IPS-20b (cell line): ENCODE data around the gene PANX1.

Experiments used
- H3K27ac ChIP-seq: one replicate; pipeline ENCODE4 v1.5.1; 2013; ENCODE audit warnings: low read length
- H3K27me3 ChIP-seq: 2 replicates; pipeline ENCODE4 v1.6.1; 2013; ENCODE audit warnings: mild to moderate bottlenecking, low read length, inconsistent platforms; ENCODE audit not compliant: insufficient read depth
- H3K36me3 ChIP-seq: 2 replicates; pipeline ENCODE4 v1.6.1; 2013; ENCODE audit warnings: low read depth, mild to moderate bottlenecking, inconsistent platforms, low read length, moderate library complexity; ENCODE audit not compliant: insufficient read depth
- H3K4me1 ChIP-seq: 2 replicates; pipeline ENCODE4 v1.6.1; 2013; ENCODE audit warnings: mild to moderate bottlenecking, control low read depth, inconsistent platforms, low read length, moderate library complexity; ENCODE audit not compliant: insufficient read depth
- H3K4me3 ChIP-seq: 2 replicates; pipeline ENCODE4 v1.5.1; 2013; ENCODE audit warnings: mild to moderate bottlenecking, low read length, inconsistent platforms
- H3K9ac ChIP-seq: 2 replicates; pipeline ENCODE4 v1.6.1; 2013; ENCODE audit warnings: low read depth, mild to moderate bottlenecking, inconsistent platforms, low read length, moderate library complexity
- H3K9me3 ChIP-seq: 2 replicates; pipeline ENCODE4 v1.6.1; 2013; ENCODE audit warnings: mild to moderate bottlenecking, low read depth, low read length, inconsistent platforms; ENCODE audit not compliant: insufficient read depth

PANX1 gene, protein sequence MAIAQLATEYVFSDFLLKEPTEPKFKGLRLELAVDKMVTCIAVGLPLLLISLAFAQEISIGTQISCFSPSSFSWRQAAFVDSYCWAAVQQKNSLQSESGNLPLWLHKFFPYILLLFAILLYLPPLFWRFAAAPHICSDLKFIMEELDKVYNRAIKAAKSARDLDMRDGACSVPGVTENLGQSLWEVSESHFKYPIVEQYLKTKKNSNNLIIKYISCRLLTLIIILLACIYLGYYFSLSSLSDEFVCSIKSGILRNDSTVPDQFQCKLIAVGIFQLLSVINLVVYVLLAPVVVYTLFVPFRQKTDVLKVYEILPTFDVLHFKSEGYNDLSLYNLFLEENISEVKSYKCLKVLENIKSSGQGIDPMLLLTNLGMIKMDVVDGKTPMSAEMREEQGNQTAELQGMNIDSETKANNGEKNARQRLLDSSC

DNA sequence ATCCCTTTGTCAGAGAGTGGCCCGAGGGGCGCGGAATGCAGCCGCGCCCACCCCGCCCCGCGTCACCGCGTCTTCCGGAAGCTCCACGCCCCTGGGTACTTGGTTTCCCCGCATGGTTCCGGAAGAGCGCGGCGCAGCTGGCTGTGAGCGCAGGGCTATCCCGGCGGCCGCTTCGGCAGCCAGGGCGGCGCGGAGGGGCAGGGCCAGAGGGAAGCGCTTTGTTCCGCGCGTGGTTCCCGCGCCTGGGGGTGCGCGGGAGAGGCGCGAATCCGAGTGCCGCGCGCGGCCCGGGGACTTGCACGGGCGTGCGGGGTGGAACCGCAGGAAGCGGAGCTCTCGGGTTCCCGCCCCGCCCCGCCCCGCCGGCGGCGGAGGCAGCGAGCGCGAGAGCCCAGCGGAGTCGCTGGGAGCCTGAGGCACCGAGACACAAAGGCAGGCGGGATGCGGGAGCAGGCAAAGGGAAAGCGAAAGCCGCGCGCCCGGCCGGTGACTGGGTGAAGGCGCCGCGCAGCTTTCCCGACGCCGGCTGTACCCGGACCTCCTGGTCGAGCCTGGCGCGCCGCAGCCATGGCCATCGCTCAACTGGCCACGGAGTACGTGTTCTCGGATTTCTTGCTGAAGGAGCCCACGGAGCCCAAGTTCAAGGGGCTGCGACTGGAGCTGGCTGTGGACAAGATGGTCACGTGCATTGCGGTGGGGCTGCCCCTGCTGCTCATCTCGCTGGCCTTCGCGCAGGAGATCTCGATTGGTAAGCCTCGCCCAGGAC lies at the start of gene PANX1:
Gene PANX1, plus strand, starts transcription at position 96 of the 766 bp plus-strand sequence. Its CDS starts 472 bp downstream, at position 568.
- peak within 1 kb of the TSS; percentile 95 for H3K9ac ChIP-seq
- peak within 1 kb of the TSS; percentile 89 for H3K27ac ChIP-seq
- H3K27me3 ChIP-seq, result no peaks in the 10 kb centered on the region
- peaks cover 37% of the 10 kb centered on the region for H3K4me1 ChIP-seq
- peaks cover 4% of the 10 kb centered on the region for H3K9me3 ChIP-seq
- H3K36me3 ChIP-seq, result no peaks in the 10 kb centered on the region
- H3K4me3 ChIP-seq, result peak within 1 kb of the TSS; percentile 98

DNA sequence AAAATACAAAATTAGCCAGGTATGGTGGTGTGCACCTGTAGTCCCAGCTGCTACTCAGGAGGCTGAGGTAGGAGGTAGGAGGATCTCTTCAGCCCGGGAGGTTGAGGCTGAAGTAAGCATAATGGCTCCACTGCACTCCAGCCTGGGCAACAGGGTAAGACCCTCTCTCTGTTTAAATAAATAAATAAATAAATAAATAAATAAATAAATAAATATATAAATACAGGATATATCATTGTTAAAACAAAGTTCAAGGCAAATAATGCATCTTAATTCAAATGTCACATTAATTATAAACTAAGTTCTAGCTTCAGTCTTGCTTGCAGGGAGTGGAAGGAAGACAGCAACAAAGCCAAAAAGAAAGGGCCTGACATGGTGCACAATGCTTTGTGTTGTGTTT lies 44.5 kb upstream of the PANX1 start:
- H3K27ac ChIP-seq, result no peak overlapping the region
- no peaks in the 10 kb centered on the region for H3K27me3 ChIP-seq
- H3K9ac ChIP-seq, result no peak overlapping the region
- H3K4me1 ChIP-seq, result no peaks in the 10 kb centered on the region
- no peak overlapping the region for H3K4me3 ChIP-seq
- H3K36me3 ChIP-seq, result no peaks in the 10 kb centered on the region
- no peaks in the 10 kb centered on the region for H3K9me3 ChIP-seq

GRCh38 chr11:94088906-94089305 lies 39.7 kb upstream of the PANX1 start:
- H3K9me3 ChIP-seq, result no peaks in the 10 kb centered on the region
- H3K9ac ChIP-seq, result no peak overlapping the region
- no peaks in the 10 kb centered on the region for H3K4me1 ChIP-seq
- no peak overlapping the region for H3K4me3 ChIP-seq
- H3K27ac ChIP-seq, result no peak overlapping the region
- H3K27me3 ChIP-seq, result no peaks in the 10 kb centered on the region
- H3K36me3 ChIP-seq, result no peaks in the 10 kb centered on the region

DNA sequence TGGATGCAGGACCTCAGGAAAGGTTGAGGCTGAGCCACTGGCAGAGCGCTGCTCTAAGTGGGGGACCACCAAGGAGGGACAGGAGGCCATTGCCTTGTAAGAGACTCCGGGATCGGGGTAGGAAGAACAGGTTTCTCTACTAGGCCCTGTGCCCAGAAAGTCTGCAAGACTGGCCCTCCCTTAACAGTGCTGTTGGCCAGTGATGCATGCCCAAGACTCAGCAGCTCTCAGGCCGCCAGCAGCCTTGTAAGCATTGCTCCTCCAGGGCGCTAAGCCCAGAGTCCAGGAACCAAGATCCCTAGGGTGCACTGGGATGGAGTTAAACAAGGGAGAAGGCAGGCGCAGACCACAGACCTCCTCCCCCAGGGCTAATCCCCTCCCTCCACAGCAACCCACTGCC lies 39.3 kb upstream of the PANX1 start:
- Histone ChIP-seq H3K9ac (no peak overlapping the region), H3K4me1 (no peaks in the 10 kb centered on the region), H3K36me3 (no peaks in the 10 kb centered on the region), H3K27me3 (no peaks in the 10 kb centered on the region), H3K9me3 (no peaks in the 10 kb centered on the region), H3K27ac (no peak overlapping the region), H3K4me3 (no peak overlapping the region)

DNA sequence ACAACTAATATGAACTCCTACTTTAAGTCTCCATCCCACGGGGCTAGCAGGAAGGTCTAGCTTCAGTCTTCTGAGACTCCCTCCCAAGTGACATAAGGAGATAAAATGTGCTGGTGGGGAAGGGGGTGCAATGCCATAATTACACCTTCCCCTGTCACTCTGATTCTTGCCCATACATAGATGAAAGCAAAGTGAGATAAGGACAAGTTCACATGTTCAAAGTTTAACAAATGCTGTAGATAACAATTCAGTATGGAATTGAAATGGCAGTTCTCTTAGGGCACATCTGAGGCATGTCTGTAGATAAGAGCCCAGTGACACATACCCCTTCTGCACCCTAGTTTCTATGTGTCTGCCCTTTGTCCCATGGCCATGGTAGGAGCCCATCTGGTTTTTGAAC lies 38.2 kb upstream of the PANX1 start:
- H3K27ac ChIP-seq, result no peak overlapping the region
- H3K4me3 ChIP-seq, result no peak overlapping the region
- H3K27me3 ChIP-seq, result no peaks in the 10 kb centered on the region
- no peaks in the 10 kb centered on the region for H3K4me1 ChIP-seq
- H3K9ac ChIP-seq, result no peak overlapping the region
- no peaks in the 10 kb centered on the region for H3K36me3 ChIP-seq
- H3K9me3 ChIP-seq, result no peaks in the 10 kb centered on the region

GRCh38 chr11:94091091-94091490 lies 37.5 kb upstream of the PANX1 start:
- Histone ChIP-seq H3K9me3 (no peaks in the 10 kb centered on the region), H3K27me3 (no peaks in the 10 kb centered on the region), H3K4me1 (no peaks in the 10 kb centered on the region), H3K27ac (no peak overlapping the region), H3K36me3 (no peaks in the 10 kb centered on the region), H3K4me3 (no peak overlapping the region), H3K9ac (no peak overlapping the region)

DNA sequence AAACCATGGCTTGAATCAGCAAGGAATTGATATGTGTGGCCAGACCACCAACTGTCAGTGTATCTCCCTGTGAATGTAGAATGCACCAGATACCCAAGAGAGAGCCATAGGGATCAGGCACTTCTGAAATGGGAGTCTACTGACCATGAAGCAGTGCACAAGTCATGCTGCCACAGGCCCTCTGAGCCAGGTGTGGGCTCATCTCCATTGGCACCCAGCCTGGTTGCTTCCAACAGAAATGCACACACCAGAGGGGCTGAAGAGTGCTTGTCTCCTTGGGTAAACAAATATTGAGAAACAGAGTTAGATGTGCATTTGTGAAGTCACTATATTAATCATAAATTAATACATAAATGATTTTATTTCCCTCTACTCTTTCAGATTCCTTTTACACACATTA lies 28.4 kb upstream of the PANX1 start:
- no peak overlapping the region for H3K27ac ChIP-seq
- no peaks in the 10 kb centered on the region for H3K36me3 ChIP-seq
- no peak overlapping the region for H3K4me3 ChIP-seq
- H3K9me3 ChIP-seq, result peaks cover 20% of the 10 kb centered on the region; the same call in 1 of the 2 replicates
- no peak overlapping the region for H3K9ac ChIP-seq
- no peaks in the 10 kb centered on the region for H3K27me3 ChIP-seq
- H3K4me1 ChIP-seq, result no peaks in the 10 kb centered on the region; the same call in 1 of the 2 replicates

- no peak overlapping the region for H3K4me3 ChIP-seq
- peaks cover 5% of the 10 kb centered on the region; the same call in 1 of the 2 replicates for H3K4me1 ChIP-seq
- no peak overlapping the region for H3K9ac ChIP-seq
- no peak overlapping the region for H3K27ac ChIP-seq
- peaks cover 22% of the 10 kb centered on the region; the same call in 1 of the 2 replicates for H3K9me3 ChIP-seq
- H3K27me3 ChIP-seq, result no peaks in the 10 kb centered on the region
- H3K36me3 ChIP-seq, result no peaks in the 10 kb centered on the region
These were observed 25.2 kb upstream of the PANX1 start for GRCh38 chr11:94103471-94103870.

DNA sequence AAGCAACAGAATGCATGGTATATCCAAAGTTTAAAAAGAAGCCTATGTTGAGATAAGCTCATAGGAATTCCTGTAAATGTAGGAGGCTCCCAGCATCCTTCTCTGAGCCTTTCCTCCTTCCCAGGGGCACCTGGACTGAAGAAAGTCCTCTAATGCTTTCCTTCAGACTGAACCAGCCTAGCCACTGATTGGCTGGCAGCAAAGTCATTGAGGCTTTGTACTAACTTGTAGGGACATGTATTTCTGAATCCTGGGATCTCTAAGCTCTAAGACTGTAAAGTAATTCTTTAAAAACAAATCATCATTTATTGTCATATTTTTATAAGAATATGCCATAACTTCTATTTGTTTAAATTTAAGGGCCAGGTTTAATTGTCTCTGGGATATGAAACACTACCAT lies 23.9 kb upstream of the PANX1 start:
- no peak overlapping the region for H3K4me3 ChIP-seq

DNA sequence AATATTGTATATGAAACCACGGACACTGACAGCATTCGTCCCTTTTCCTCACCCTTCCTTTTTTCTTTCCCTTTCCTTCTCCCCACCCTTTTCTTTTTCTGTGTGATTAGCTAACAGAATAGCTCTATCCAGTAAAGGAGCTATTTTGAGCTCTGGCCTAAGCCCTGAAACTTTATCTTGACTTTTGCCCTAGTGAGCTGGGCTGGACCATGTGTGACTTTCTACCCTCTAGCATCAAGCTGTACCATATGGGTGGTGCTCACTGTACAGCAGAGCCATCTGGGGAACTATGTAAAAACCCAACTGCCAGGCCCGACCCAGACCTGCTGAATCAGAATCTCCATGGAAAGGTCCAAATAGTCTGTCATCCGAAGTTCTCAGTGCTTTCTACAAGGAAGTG lies 21.9 kb upstream of the PANX1 start:
- Histone ChIP-seq H3K27ac (no peak overlapping the region), H3K36me3 (no peaks in the 10 kb centered on the region), H3K9me3 (peaks cover 10% of the 10 kb centered on the region; the same call in 1 of the 2 replicates), H3K27me3 (no peaks in the 10 kb centered on the region), H3K4me3 (no peak overlapping the region), H3K4me1 (peaks cover 5% of the 10 kb centered on the region; the same call in 1 of the 2 replicates), H3K9ac (no peak overlapping the region)

More for the DNA sequence above, 23.9 kb upstream of the PANX1 start:
- H3K27me3 ChIP-seq, result no peaks in the 10 kb centered on the region
- H3K4me1 ChIP-seq, result peaks cover 5% of the 10 kb centered on the region; the same call in 1 of the 2 replicates
- H3K36me3 ChIP-seq, result no peaks in the 10 kb centered on the region
- peaks cover 25% of the 10 kb centered on the region; the same call in 1 of the 2 replicates for H3K9me3 ChIP-seq
- no peak overlapping the region for H3K27ac ChIP-seq
- H3K9ac ChIP-seq, result no peak overlapping the region

DNA sequence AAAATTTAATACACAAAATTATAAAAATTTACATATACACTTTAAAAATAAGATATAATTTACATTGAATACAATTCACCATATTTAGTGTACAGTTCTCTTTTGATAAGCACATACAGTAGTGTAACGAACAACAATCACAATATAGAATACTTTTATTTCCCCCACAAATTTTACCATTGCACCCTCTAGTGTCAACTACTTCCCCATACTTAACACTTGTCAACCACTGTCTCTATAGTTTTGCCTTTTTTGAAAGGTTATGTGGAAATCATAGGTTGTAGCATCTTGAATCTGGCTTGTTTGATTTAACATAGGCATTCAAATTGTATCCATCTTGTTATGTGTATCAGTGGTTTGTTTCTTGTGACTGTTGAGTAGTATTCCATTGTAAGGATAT lies 21.3 kb upstream of the PANX1 start:
- H3K9ac ChIP-seq, result no peak overlapping the region

More for the DNA sequence above, 21.3 kb upstream of the PANX1 start:
- Histone ChIP-seq H3K9me3 (peaks cover 10% of the 10 kb centered on the region; the same call in 1 of the 2 replicates), H3K27me3 (no peaks in the 10 kb centered on the region), H3K4me1 (peaks cover 5% of the 10 kb centered on the region; the same call in 1 of the 2 replicates), H3K4me3 (no peak overlapping the region), H3K27ac (no peak overlapping the region), H3K36me3 (no peaks in the 10 kb centered on the region)
